ENCODE measurements around the gene MFAP1.
A peak's percentile ranks its signal among the peaks of the same experiment; 100 is the strongest.
"Not testable (repeated sequence)": the region's sequence is repeated elsewhere in the genome, so short reads cannot be mapped to it uniquely, and the experiment has no call there.

MFAP1 gene

GRCh38 chr15:43854801-43855200, 30.3 kb upstream of the MFAP1 start:
- H3K36me3 ChIP-seq (ENCODE audit: insufficient read depth, low read length) = peaks cover 86% of the 10 kb centered on the region
- no peak for DNase-seq (ENCODE audit: low read depth, low spot score)
- H3K27ac ChIP-seq = no peak overlapping the region
- no peak overlapping the region for H3K9ac ChIP-seq (ENCODE audit: insufficient read length)
- no peak overlapping the region for H3K4me3 ChIP-seq
- no peaks in the 10 kb centered on the region for H3K9me3 ChIP-seq (ENCODE audit: low read depth, low read length)
- TF ChIP-seq POLR2AphosphoS5 (IDR thresholded peaks at IDR 0.05; ENCODE audit: borderline replicate concordance, low read depth, low read length) (no peak), EZH2 (IDR thresholded peaks at IDR 0.05) (no peak), FOXP2 (optimal IDR thresholded peaks at IDR 0.05; ENCODE audit: control extremely low read depth, extremely low read length, insufficient read depth) (no peak)

DNA sequence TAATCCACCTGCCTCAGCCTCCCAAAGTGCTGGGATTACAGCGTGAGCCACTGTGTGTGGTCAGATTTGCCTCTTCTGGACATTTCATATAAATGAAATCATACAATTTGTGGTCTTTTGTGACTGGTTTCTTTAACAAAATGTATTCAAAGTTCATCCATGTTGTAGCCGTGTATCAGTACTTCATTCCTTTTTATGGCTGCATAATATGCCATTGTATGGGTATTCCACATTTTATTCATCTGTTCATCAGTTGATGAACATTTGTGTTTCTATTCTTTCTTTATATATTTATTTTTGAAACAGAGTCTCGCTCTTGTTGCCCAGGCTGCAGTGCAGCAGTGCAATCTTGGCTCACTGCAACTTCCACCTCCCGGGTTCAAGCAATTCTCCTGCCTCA, 28.1 kb upstream of the MFAP1 start:
- H3K4me3 ChIP-seq = no peak overlapping the region
- no peaks in the 10 kb centered on the region for H3K9me3 ChIP-seq (ENCODE audit: low read depth, low read length)
- no peak overlapping the region for H3K9ac ChIP-seq (ENCODE audit: insufficient read length)
- DNase-seq (ENCODE audit: low read depth, low spot score) = no peak
- TF ChIP-seq FOXP2 (optimal IDR thresholded peaks at IDR 0.05; ENCODE audit: control extremely low read depth, extremely low read length, insufficient read depth) (no peak), POLR2AphosphoS5 (IDR thresholded peaks at IDR 0.05; ENCODE audit: borderline replicate concordance, low read depth, low read length) (no peak), EZH2 (IDR thresholded peaks at IDR 0.05) (no peak)
- peaks cover 80% of the 10 kb centered on the region for H3K36me3 ChIP-seq (ENCODE audit: insufficient read depth, low read length)
- no peak overlapping the region for H3K27ac ChIP-seq

- Histone ChIP-seq H3K9ac (ENCODE audit: insufficient read length) (no peak overlapping the region), H3K4me3 (no peak overlapping the region), H3K9me3 (ENCODE audit: low read depth, low read length) (no peaks in the 10 kb centered on the region), H3K36me3 (ENCODE audit: insufficient read depth, low read length) (peaks cover 78% of the 10 kb centered on the region), H3K27ac (no peak overlapping the region)
- no peak for DNase-seq (ENCODE audit: low read depth, low spot score)
- TF ChIP-seq EZH2 (IDR thresholded peaks at IDR 0.05) (no peak), FOXP2 (optimal IDR thresholded peaks at IDR 0.05; ENCODE audit: control extremely low read depth, extremely low read length, insufficient read depth) (no peak), POLR2AphosphoS5 (IDR thresholded peaks at IDR 0.05; ENCODE audit: borderline replicate concordance, low read depth, low read length) (no peak)
These were observed 26.8 kb upstream of the MFAP1 start for GRCh38 chr15:43851251-43851650.

DNA sequence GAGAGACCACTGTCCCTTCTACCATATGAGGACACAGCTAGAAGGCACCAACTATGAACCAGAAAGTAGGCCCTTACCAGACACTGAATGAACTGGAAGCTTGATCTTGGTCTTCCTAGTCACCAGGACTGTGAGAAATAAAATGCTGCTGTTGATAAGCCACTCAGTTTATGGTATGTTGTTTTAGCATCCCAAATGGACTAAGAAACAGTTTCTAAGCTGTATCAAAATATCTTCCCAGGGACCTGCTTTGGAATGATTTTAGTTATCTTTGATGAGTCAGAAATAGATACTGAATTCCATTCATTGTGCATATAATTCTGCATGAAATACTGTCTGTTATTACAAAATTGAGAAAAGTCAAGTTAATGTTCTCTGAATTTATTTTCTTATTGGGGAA, 20.9 kb upstream of the MFAP1 start:
- Histone ChIP-seq H3K36me3 (ENCODE audit: insufficient read depth, low read length) (peaks cover 70% of the 10 kb centered on the region), H3K9ac (ENCODE audit: insufficient read length) (no peak overlapping the region), H3K4me3 (no peak overlapping the region), H3K27ac (no peak overlapping the region), H3K9me3 (ENCODE audit: low read depth, low read length) (no peaks in the 10 kb centered on the region)
- DNase-seq (ENCODE audit: low read depth, low spot score) = no peak
- TF ChIP-seq FOXP2 (optimal IDR thresholded peaks at IDR 0.05; ENCODE audit: control extremely low read depth, extremely low read length, insufficient read depth) (no peak), POLR2AphosphoS5 (IDR thresholded peaks at IDR 0.05; ENCODE audit: borderline replicate concordance, low read depth, low read length) (no peak), EZH2 (IDR thresholded peaks at IDR 0.05) (no peak)

GRCh38 chr15:43832485-43832884, 8.0 kb upstream of the MFAP1 start:
- not testable (repeated sequence) for H3K9me3 ChIP-seq (ENCODE audit: low read depth, low read length); DNase-seq (ENCODE audit: low read depth, low spot score); H3K27ac ChIP-seq; H3K4me3 ChIP-seq; H3K9ac ChIP-seq (ENCODE audit: insufficient read length)
- H3K36me3 ChIP-seq (ENCODE audit: insufficient read depth, low read length) = peaks cover 76% of the 10 kb centered on the region

GRCh38 chr15:43831519-43832052, 7.1 kb upstream of the MFAP1 start:
- H3K4me3 ChIP-seq; H3K9me3 ChIP-seq (ENCODE audit: low read depth, low read length); H3K27ac ChIP-seq; DNase-seq (ENCODE audit: low read depth, low spot score); H3K9ac ChIP-seq (ENCODE audit: insufficient read length): not testable (repeated sequence)
- H3K36me3 ChIP-seq (ENCODE audit: insufficient read depth, low read length) = peaks cover 67% of the 10 kb centered on the region

GRCh38 chr15:43830691-43831275, 6.3 kb upstream of the MFAP1 start:
- H3K4me3 ChIP-seq, H3K27ac ChIP-seq: not testable (repeated sequence)
- peaks cover 59% of the 10 kb centered on the region for H3K36me3 ChIP-seq (ENCODE audit: insufficient read depth, low read length)

DNA sequence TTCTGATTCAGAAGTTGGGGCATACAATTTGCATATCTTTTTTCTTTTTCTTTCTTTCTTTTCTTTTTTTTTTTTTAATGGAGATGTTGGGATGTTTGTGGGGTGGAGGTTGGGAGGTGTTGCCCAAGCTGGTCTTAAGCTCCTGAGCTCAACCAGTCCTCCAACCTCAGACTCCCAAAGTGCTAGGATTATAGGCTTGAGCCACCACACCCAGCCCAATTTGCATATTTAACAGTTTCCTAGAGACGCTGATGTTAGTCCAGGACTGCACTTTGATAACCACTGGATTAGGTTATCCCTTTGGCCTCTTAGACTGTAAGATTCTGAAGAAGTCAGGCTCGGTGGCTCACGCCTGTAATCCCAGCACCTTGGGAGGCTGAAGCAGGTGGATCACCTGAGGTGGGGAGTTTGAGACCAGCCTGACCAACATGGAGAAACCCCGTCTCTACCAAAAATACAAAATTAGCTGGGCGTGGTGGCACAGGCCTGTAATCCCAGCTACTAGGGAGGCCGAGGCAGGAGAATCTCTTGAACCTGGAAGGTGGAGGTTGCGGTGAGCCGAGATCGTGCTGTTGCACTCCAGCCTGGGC, 5.6 kb upstream of the MFAP1 start:
- not testable (repeated sequence) for H3K27ac ChIP-seq; H3K9me3 ChIP-seq (ENCODE audit: low read depth, low read length); H3K4me3 ChIP-seq; DNase-seq (ENCODE audit: low read depth, low spot score); H3K9ac ChIP-seq (ENCODE audit: insufficient read length)
- peaks cover 53% of the 10 kb centered on the region for H3K36me3 ChIP-seq (ENCODE audit: insufficient read depth, low read length)

More at GRCh38 chr15:43830691-43831275, 6.3 kb upstream of the MFAP1 start:
- not testable (repeated sequence) for H3K9me3 ChIP-seq (ENCODE audit: low read depth, low read length); DNase-seq (ENCODE audit: low read depth, low spot score); H3K9ac ChIP-seq (ENCODE audit: insufficient read length)

- no peak for DNase-seq (ENCODE audit: low read depth, low spot score)
- Histone ChIP-seq H3K9me3 (ENCODE audit: low read depth, low read length) (no peaks in the 10 kb centered on the region), H3K36me3 (ENCODE audit: insufficient read depth, low read length) (peaks cover 40% of the 10 kb centered on the region), H3K9ac (ENCODE audit: insufficient read length) (peak overlapping the region; percentile 92), H3K4me3 (peak overlapping the region; percentile 81), H3K27ac (peak overlapping the region; percentile 35)
- TF ChIP-seq FOXP2 (optimal IDR thresholded peaks at IDR 0.05; ENCODE audit: control extremely low read depth, extremely low read length, insufficient read depth) = no peak
- no peak for TF ChIP-seq EZH2 (IDR thresholded peaks at IDR 0.05)
These were observed 3.7 kb upstream of the MFAP1 start for GRCh38 chr15:43828061-43828657.

Data from SK-N-MC (cell line).